GM12892 (cell line): ENCODE data around the gene NAPSA.

Experiments
- POLR2A ChIP-seq: IDR thresholded peaks from 2 replicates; pipeline ENCODE4 v1.6.1; 2011; ENCODE audit warnings: low read depth, low read length, control low read depth
- POLR2AphosphoS5 ChIP-seq: IDR thresholded peaks from 2 replicates; pipeline ENCODE4 v1.6.1; 2011; ENCODE audit warnings: low read depth, low read length, control low read depth

- TF ChIP-seq POLR2AphosphoS5 (no peak), POLR2A (no peak)
Measured at GRCh38 chr19:50384685-50385535, 19.5 kb upstream of the NAPSA start.
